Measurements from ENCODE around the gene GAS7.

Gene GAS7

DNA sequence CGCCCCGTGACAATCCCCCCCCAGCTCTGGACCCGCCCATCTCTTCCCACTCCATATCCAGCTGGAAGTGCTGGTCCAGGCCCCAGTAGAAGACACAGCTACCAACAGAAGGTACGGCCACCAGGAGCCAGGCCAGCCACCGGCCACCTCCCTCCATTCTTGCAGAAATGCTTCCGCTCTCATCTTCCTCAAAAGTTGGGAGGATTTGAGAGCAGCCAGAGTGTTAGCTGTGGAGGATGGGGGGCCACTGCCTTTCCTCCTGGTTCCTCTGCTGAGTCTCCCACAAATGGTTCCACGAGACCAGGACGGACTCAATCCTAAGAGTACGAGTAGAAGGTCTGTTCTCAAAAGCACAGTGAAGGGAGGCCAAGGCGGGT, 78.3 kb downstream of the GAS7 start:
- Histone ChIP-seq H3K36me3 (ENCODE audit: insufficient read depth, low read length) (no peaks in the 10 kb centered on the region), H3K9ac (ENCODE audit: insufficient read length) (no peak overlapping the region), H3K4me3 (no peak overlapping the region), H3K9me3 (ENCODE audit: low read depth, low read length) (no peaks in the 10 kb centered on the region), H3K27ac (no peak overlapping the region)
- DNase-seq (ENCODE audit: low read depth, low spot score) = no peak
- TF ChIP-seq FOXP2 (optimal IDR thresholded peaks at IDR 0.05; ENCODE audit: control extremely low read depth, extremely low read length, insufficient read depth) (no peak), EZH2 (IDR thresholded peaks at IDR 0.05) (no peak), POLR2AphosphoS5 (IDR thresholded peaks at IDR 0.05; ENCODE audit: borderline replicate concordance, low read depth, low read length) (no peak)

DNA sequence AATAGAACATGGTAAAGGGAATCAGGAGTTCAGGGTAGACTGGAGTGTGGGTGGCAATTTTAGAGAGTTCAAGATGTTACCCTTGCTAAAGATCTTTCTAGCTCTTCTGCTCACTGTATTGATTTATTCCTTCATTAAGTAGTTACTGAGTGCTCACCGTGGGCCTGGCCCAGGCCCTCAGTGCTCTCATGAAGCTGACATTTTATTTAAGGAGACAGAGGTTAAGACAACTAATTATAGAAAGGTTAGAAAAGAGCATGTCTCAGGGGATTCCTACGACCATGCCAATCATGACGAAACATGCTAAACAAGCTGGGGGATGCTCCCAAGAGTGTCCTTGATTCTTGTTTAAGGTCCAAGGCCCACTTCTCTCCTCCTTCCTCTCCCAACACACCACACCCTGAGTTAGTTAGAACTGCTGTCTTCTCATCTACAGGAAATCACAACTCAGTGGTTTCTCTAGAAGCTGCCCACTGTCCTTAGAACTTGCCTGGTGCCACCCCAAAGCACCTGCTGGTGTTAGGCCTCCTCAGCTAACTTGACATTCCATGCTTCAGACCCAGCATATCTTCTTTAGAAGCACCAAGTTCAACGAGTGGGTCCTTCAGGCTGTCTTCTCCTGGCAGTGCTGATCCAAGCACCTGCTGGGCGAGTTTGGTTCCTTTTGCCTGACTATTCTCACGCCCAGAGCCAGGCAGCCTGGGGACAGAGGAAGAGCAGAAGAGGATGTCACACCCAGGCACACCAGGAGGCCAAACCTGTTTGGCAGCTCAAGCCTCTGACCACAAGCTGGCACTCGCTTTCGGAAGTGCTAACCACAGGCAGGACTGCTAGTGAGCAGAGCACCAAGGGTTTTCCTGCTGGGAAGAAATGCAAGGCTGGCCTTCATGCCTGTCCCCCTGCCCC, 79.0 kb downstream of the GAS7 start:
- Histone ChIP-seq H3K9me3 (ENCODE audit: low read depth, low read length) (no peaks in the 10 kb centered on the region), H3K27ac (no peak overlapping the region), H3K4me3 (no peak overlapping the region), H3K36me3 (ENCODE audit: insufficient read depth, low read length) (no peaks in the 10 kb centered on the region), H3K9ac (ENCODE audit: insufficient read length) (no peak overlapping the region)
- TF ChIP-seq EZH2 (IDR thresholded peaks at IDR 0.05) = no peak
- TF ChIP-seq FOXP2 (optimal IDR thresholded peaks at IDR 0.05; ENCODE audit: control extremely low read depth, extremely low read length, insufficient read depth) = no peak
- no peak for TF ChIP-seq POLR2AphosphoS5 (IDR thresholded peaks at IDR 0.05; ENCODE audit: borderline replicate concordance, low read depth, low read length)
- no peak for DNase-seq (ENCODE audit: low read depth, low spot score)

DNA sequence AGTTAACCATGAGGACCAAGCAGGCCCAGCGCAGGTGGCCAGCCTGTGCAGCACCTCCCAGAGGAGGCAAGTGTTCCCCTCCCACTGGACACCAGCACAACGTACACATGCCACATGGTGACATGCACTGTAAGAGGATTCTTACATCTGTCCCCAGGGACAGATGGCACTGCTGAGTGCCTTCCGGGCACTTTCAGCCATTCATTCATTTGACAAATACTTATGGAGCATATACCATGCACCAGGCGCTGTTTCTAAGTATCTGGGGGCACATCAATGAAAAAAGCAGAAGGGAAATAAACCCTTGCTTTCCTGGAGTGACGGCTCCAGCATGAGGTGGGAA, 79.6 kb downstream of the GAS7 start:
- Histone ChIP-seq H3K36me3 (ENCODE audit: insufficient read depth, low read length) (no peaks in the 10 kb centered on the region), H3K9ac (ENCODE audit: insufficient read length) (no peak overlapping the region), H3K9me3 (ENCODE audit: low read depth, low read length) (no peaks in the 10 kb centered on the region), H3K4me3 (no peak overlapping the region), H3K27ac (no peak overlapping the region)
- DNase-seq (ENCODE audit: low read depth, low spot score) = no peak
- no peak for TF ChIP-seq POLR2AphosphoS5 (IDR thresholded peaks at IDR 0.05; ENCODE audit: borderline replicate concordance, low read depth, low read length)
- TF ChIP-seq FOXP2 (optimal IDR thresholded peaks at IDR 0.05; ENCODE audit: control extremely low read depth, extremely low read length, insufficient read depth) = no peak
- no peak for TF ChIP-seq EZH2 (IDR thresholded peaks at IDR 0.05)

DNA sequence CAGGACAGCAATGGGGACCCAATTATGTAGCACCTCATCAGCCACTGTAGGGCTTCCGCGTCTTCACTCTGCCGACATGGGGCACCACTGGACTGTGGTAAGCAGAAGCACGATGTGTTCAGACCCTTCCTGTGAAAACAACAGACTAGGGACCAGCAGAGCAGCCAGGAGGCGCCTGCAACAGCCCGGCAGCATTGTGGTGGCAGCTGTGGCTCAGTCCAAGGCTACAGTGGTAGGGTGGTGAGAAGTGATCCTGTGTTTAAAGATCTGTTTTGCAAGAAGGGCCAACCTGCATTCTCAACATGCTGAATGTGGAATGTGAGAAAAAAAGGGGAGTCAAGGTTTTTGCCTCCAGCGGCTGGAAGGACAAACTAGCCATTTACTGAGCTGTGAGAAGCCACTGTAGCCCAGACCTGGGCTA, 80.8 kb downstream of the GAS7 start:
- no peak overlapping the region for H3K9ac ChIP-seq (ENCODE audit: insufficient read length)
- H3K27ac ChIP-seq = no peak overlapping the region
- no peak for DNase-seq (ENCODE audit: low read depth, low spot score)

DNA sequence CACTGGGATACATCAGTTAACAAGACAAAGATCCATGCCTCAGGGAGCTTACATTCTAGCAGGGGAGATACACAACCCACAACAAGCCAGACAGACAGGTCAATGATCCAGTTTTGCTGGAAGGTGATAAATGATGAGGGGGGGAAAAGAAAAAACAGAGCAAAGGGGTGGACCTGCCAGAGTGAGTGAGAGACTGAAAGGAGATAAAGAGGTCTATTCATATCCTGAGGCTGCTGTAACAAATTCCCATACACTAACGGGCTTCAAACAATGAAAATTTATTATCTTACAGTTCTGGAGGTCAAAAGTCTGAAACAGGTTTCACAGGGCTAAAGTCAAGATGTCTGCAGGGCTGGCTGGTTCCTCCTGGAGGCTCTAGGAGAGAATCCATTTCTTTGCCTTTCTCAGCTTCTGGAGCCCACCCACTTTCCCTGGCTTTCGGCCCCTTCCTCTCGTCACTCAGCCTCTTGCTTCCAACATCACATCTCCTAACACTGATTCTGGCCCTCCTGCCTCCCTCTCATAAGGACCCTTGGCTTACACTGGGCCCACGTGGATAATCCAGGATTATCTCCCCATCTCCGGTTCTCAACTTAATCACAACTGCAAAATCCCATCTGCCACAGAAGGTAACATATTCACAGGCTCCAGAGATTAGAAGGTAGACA, 81.5 kb downstream of the GAS7 start:
- H3K9ac ChIP-seq (ENCODE audit: insufficient read length) = no peak overlapping the region
- H3K27ac ChIP-seq = no peak overlapping the region
- H3K9me3 ChIP-seq (ENCODE audit: low read depth, low read length) = no peaks in the 10 kb centered on the region
- H3K4me3 ChIP-seq = no peak overlapping the region
- DNase-seq (ENCODE audit: low read depth, low spot score) = no peak
- TF ChIP-seq EZH2 (IDR thresholded peaks at IDR 0.05) (no peak), POLR2AphosphoS5 (IDR thresholded peaks at IDR 0.05; ENCODE audit: borderline replicate concordance, low read depth, low read length) (no peak), FOXP2 (optimal IDR thresholded peaks at IDR 0.05; ENCODE audit: control extremely low read depth, extremely low read length, insufficient read depth) (no peak)
- H3K36me3 ChIP-seq (ENCODE audit: insufficient read depth, low read length) = no peaks in the 10 kb centered on the region

More for the DNA sequence above, 80.8 kb downstream of the GAS7 start:
- Histone ChIP-seq H3K4me3 (no peak overlapping the region), H3K9me3 (ENCODE audit: low read depth, low read length) (no peaks in the 10 kb centered on the region), H3K36me3 (ENCODE audit: insufficient read depth, low read length) (no peaks in the 10 kb centered on the region)
- TF ChIP-seq EZH2 (IDR thresholded peaks at IDR 0.05) (no peak), POLR2AphosphoS5 (IDR thresholded peaks at IDR 0.05; ENCODE audit: borderline replicate concordance, low read depth, low read length) (no peak), FOXP2 (optimal IDR thresholded peaks at IDR 0.05; ENCODE audit: control extremely low read depth, extremely low read length, insufficient read depth) (no peak)

DNA sequence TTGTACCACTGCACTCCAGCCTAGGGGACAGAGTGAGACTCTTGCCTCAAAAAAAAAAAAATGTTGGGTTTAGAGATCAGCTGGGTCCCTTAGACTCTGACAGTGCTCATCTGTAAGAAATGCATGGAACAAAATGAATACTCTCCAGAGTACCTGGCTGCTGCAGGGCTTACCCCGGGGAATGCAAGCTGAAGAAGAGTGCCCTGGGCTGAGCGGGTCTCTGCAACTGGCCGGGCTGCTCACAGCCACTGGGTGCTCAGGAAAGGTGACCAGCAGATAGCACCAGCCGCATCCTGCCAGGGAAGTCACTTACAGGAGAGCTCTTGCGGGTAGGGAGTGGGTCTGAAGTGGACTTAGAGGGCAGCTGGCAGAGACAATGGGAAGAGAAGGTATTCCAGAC, 82.1 kb downstream of the GAS7 start:
- TF ChIP-seq POLR2AphosphoS5 (IDR thresholded peaks at IDR 0.05; ENCODE audit: borderline replicate concordance, low read depth, low read length) (no peak), FOXP2 (optimal IDR thresholded peaks at IDR 0.05; ENCODE audit: control extremely low read depth, extremely low read length, insufficient read depth) (no peak), EZH2 (IDR thresholded peaks at IDR 0.05) (no peak)
- no peak overlapping the region for H3K27ac ChIP-seq
- no peak for DNase-seq (ENCODE audit: low read depth, low spot score)
- H3K9me3 ChIP-seq (ENCODE audit: low read depth, low read length) = no peaks in the 10 kb centered on the region
- H3K9ac ChIP-seq (ENCODE audit: insufficient read length) = no peak overlapping the region
- H3K36me3 ChIP-seq (ENCODE audit: insufficient read depth, low read length) = no peaks in the 10 kb centered on the region
- H3K4me3 ChIP-seq = no peak overlapping the region

DNA sequence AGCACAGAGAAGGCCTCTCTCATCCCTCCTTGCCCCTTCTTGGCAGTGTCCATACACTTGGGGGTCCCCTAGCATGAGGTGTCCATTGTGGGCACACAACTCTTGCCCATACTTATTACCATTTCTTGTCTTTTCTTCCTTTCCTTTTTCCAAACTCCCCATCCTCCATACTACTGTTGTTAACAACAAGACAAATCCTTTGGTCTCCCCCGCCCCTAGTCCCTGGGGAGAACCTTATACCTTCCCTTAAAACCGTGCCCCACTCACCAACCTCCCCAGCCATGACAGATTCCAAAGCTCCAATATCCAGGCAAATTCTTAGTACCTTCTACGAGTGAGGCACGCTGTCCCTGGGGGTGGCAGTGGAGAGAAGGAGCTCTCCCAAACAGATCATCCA, 82.9 kb downstream of the GAS7 start:
- H3K27ac ChIP-seq = peak overlapping the region; percentile 57; the same call in 1 of the 2 replicates
- H3K36me3 ChIP-seq (ENCODE audit: insufficient read depth, low read length) = no peaks in the 10 kb centered on the region
- H3K9ac ChIP-seq (ENCODE audit: insufficient read length) = no peak overlapping the region
- no peak for TF ChIP-seq POLR2AphosphoS5 (IDR thresholded peaks at IDR 0.05; ENCODE audit: borderline replicate concordance, low read depth, low read length)
- no peak for TF ChIP-seq FOXP2 (optimal IDR thresholded peaks at IDR 0.05; ENCODE audit: control extremely low read depth, extremely low read length, insufficient read depth)
- no peak for TF ChIP-seq EZH2 (IDR thresholded peaks at IDR 0.05)
- no peak for DNase-seq (ENCODE audit: low read depth, low spot score)
- no peaks in the 10 kb centered on the region for H3K9me3 ChIP-seq (ENCODE audit: low read depth, low read length)
- H3K4me3 ChIP-seq = peak overlapping the region; percentile 71

DNA sequence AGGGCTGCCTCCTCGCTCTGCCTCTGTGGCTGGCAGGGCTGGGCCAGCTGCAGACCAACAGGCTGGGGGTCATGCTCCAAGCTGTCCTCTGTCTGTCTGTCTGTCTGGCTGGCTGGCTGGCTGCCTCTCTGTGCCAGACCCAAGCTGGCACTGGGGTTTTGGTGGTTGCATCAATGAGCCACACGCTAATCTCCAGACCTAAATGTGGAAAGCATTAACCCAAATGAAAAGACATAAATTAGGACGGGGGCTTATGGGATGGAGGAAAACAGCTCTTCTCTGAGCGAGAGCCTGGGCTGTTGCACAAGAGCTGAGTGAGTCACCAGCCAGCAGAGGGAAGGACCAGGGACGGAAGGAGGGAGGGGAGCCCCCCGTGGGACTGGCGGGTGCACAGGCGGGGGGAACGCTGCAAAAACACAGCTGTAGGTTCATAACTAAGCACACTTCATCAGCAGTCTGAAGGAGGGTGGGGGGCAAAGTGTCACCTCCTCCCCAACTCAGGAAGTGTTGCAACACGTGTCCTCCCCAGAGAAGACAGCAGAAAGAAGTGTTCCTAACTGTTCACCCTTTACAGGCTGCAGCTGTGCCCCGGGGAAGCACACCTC, 83.4 kb downstream of the GAS7 start:
- Histone ChIP-seq H3K36me3 (ENCODE audit: insufficient read depth, low read length) (no peaks in the 10 kb centered on the region), H3K27ac (peak overlapping the region; percentile 91), H3K4me3 (peak overlapping the region; percentile 71), H3K9me3 (ENCODE audit: low read depth, low read length) (no peaks in the 10 kb centered on the region), H3K9ac (ENCODE audit: insufficient read length) (no peak overlapping the region)
- DNase-seq (ENCODE audit: low read depth, low spot score) = peak; percentile 56
- TF ChIP-seq FOXP2 (optimal IDR thresholded peaks at IDR 0.05; ENCODE audit: control extremely low read depth, extremely low read length, insufficient read depth) (peak; percentile 62), EZH2 (IDR thresholded peaks at IDR 0.05) (no peak)
